Mesodermal cell (in vitro differentiated cells): Measurements from ENCODE around the gene DPEP1.
A peak's percentile ranks its signal among the peaks of the same experiment; 100 is the strongest.
"Not testable (repeated sequence)": the region's sequence is repeated elsewhere in the genome, so short reads cannot be mapped to it uniquely, and the experiment has no call there.

Experiments
- H3K27ac ChIP-seq: 2 replicates; pipeline ENCODE4 v1.7.0; 2013; ENCODE audit warnings: mild to moderate bottlenecking, low read depth, low read length, moderate library complexity; ENCODE audit not compliant: severe bottlenecking
- H3K36me3 ChIP-seq: 2 replicates; pipeline ENCODE4 v1.7.1; 2013; ENCODE audit warnings: mild to moderate bottlenecking, low read length, moderate library complexity; ENCODE audit not compliant: control insufficient read depth, insufficient read depth
- H3K4me1 ChIP-seq: one replicate; pipeline ENCODE4 v1.7.1; 2013; ENCODE audit warnings: mild to moderate bottlenecking, low read length; ENCODE audit not compliant: insufficient read depth, control insufficient read depth, poor library complexity, severe bottlenecking
- H3K4me3 ChIP-seq: 2 replicates; pipeline ENCODE4 v1.7.0; 2013; ENCODE audit warnings: low read length, control low read depth, mild to moderate bottlenecking; ENCODE audit not compliant: insufficient read depth, poor library complexity, severe bottlenecking; ENCODE audit errors: extremely low read depth
- H3K9me3 ChIP-seq: 2 replicates; pipeline ENCODE4 v1.7.1; 2013; ENCODE audit warnings: mild to moderate bottlenecking, low read length, moderate library complexity; ENCODE audit not compliant: control insufficient read depth
- WGBS, 2 experiments: methylation state at CpG; one replicate each; pipeline ENCODE4 v1.1.5; 2013; ENCODE audit warnings: missing lambda C conversion rate in 2 of 2; ENCODE audit not compliant: insufficient coverage in 2 of 2; 5-methylcytosine and 5-hydroxymethylcytosine counted together

The DPEP1 gene

DNA sequence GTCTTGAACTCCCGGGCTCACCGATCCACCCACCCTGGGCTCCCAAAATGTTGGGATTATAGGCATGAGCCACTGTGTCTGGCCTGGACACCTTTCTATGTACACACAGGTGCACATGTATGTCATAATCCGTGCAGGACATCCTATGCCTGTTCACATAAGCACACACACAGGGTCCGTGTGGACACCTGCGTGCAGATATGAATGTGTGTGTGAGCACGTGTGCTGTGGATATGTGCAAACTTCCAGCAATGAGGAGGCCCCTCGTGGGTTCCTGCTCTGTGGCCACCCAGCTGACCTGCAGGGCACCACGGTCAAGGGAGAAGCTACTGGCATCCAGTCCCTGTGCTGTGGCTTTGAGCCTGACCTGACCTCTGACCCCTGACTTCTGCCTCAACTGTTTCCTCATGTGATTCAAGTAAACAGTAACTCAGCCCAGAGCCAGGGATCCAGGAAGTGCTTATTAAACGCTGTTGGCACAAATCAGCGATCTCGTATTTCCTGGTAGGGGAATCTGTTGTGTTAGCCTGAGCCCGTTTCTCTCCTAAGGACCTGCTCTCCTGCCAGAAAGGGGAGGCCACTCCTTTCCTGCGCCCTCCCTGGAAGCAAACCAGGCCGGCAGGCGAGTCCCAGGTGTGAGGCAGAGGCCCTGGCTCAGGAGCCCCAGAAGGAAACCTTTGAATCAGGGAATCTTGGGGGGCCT is 31.4 kb upstream of the DPEP1 start:
- Histone ChIP-seq H3K9me3 (no peaks in the 10 kb centered on the region), H3K27ac (peak overlapping the region; percentile 45), H3K4me1 (peaks cover 19% of the 10 kb centered on the region), H3K36me3 (no peaks in the 10 kb centered on the region), H3K4me3 (no peak overlapping the region)
- 77 to 80% methylated on average over 11 to 13 of the region's 15 CpGs for WGBS, 2 experiments

- Histone ChIP-seq H3K27ac (no peak overlapping the region), H3K4me3 (no peak overlapping the region), H3K9me3 (no peaks in the 10 kb centered on the region), H3K4me1 (peaks cover 19% of the 10 kb centered on the region), H3K36me3 (no peaks in the 10 kb centered on the region)
- 96 to 97% methylated on average over 9 to 17 of the region's 19 CpGs for WGBS, 2 experiments
Observed at GRCh38 chr16:89582614-89583196, 30.7 kb upstream of the DPEP1 start.

GRCh38 chr16:89583197-89583894 is 30.1 kb upstream of the DPEP1 start:
- WGBS, 2 experiments = 88 to 91% methylated on average over 27 to 28 of the region's 36 CpGs
- no peaks in the 10 kb centered on the region for H3K36me3 ChIP-seq
- no peak overlapping the region for H3K4me3 ChIP-seq
- H3K9me3 ChIP-seq = no peaks in the 10 kb centered on the region
- peaks cover 19% of the 10 kb centered on the region for H3K4me1 ChIP-seq
- H3K27ac ChIP-seq = no peak overlapping the region

DNA sequence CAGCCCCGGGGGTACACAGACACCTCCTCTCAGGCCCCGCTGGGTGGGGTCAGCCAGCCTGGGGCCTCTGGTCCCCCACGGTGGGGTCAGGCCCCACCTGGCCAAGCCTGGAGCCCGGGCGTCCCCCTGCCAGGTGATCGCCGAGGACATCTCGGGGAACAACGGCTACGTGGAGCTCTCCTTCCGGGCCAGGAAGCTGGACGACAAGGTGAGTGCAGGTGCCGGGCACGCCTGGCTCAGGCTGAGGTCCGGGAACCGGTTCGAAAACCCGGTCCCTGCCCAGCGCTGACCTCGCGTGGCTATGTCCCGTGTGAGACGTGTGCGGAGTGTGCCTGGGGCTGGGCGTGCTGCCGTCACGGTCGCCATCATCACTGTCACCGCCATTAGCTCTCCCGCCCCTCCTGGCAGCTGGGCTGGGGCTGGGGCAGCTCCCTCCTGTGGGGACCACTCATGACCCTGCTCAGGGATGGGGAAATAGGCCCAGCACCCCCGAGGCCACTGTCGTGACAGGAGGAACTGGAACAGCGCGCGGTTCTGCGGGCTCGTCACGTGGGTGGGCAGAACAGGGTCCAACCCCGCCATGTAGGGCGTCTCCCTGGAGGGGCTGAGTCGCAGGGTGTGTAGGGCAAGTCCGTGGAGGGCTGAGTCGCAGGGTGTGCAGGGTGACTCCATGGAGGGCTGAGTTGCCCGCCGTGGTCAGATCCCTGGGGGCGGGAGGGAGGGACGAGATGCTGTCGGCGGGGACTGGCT is 29.4 kb upstream of the DPEP1 start:
- peaks cover 19% of the 10 kb centered on the region for H3K4me1 ChIP-seq
- WGBS, 2 experiments = 92 to 95% methylated on average over 45 to 49 of the region's 49 CpGs
- H3K4me3 ChIP-seq = no peak overlapping the region
- H3K27ac ChIP-seq = no peak overlapping the region
- H3K36me3 ChIP-seq = no peaks in the 10 kb centered on the region
- H3K9me3 ChIP-seq = no peaks in the 10 kb centered on the region

DNA sequence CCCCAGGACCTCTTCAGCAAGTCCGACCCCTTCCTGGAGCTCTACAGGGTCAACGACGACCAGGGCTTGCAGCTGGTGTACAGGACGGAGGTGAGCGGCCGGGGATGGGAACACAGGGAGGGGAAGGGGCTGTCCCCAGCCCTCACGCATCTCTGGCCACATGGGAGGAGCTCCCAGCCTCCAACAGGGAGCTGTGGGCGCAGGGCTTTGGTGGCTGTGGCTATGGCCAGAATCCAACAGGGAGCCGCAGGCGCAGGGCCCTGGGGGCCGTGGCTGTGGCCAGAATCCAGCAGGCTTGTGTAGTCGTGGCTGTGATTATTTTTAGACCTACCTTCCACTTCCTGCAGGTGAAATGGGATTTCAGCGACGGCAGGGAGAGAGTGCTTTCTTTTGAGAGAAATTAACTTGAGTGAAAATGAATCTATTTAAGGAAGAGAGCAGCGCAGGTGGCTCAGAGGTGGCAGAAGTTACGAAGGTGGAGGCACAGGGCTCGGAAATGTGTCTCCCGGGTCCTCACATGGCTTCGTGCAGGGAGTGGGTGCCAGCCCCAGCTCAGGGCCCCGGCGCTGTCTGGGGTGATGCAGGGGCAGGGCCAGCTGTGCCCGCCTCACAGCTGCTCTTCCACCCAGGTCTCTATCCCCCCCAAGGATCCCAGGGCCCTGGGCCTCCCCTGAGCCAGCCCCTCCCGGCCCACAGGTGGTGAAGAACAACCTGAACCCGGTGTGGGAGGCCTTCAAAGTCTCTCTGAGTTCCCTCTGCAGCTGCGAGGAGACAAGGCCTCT is 28.5 kb upstream of the DPEP1 start:
- Histone ChIP-seq H3K36me3 (no peaks in the 10 kb centered on the region), H3K9me3 (no peaks in the 10 kb centered on the region), H3K27ac (no peak overlapping the region), H3K4me1 (peaks cover 19% of the 10 kb centered on the region), H3K4me3 (no peak overlapping the region)
- 87% methylated on average over 15 to 17 of the region's 25 CpGs for WGBS, 2 experiments

GRCh38 chr16:89586218-89586617 is 27.2 kb upstream of the DPEP1 start:
- Histone ChIP-seq H3K4me1 (peaks cover 19% of the 10 kb centered on the region), H3K9me3 (no peaks in the 10 kb centered on the region), H3K36me3 (no peaks in the 10 kb centered on the region), H3K4me3 (no peak overlapping the region), H3K27ac (no peak overlapping the region)
- WGBS, 2 experiments = 93 to 100% methylated on average over 2 of the region's 7 CpGs

DNA sequence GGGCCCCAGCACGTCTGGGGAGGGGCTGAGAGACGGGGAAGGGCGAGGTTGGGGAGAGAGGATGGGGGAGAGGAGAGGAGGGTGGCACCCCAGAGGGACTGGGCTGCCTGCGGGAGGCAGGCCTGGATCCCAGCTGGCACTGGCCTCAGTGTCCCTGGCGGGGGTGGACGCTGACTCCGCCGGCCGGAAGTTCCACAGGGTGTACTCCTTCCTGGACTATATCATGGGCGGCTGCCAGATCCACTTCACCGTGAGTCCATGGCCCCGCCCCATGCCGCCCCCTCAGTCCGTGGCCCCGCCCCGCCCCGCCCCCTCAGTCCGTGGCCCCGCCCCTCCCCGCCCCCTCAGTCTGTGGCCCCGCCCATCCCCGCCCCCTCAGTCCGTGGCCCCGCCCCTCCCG is 26.6 kb upstream of the DPEP1 start:
- Histone ChIP-seq H3K27ac (no peak overlapping the region), H3K36me3 (no peaks in the 10 kb centered on the region), H3K4me1 (peaks cover 13% of the 10 kb centered on the region), H3K9me3 (no peaks in the 10 kb centered on the region), H3K4me3 (no peak overlapping the region)
- 93 to 100% methylated on average over 5 to 10 of the region's 25 CpGs for WGBS, 2 experiments

DNA sequence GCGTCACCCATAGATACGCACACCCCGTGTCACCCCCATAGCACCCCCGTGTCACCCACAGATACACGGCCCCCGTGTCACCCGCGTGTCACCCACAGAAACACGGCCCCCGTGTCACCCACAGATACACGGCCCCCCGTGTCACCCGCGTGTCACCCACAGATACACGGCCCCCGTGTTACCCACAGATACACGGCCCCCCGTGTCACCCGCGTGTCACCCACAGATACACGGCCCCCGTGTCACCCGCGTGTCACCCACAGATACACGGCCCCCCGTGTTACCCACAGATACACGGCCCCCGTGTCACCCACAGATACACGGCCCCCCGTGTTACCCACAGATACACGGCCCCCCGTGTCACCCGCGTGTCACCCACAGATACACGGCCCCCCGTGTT is 25.8 kb upstream of the DPEP1 start:
- WGBS, 2 experiments = 97% methylated on average over 6 of the region's 36 CpGs; no CpG with 5 or more reads in 1 of the 2 experiments
- H3K27ac ChIP-seq, H3K4me1 ChIP-seq, H3K9me3 ChIP-seq, H3K4me3 ChIP-seq, H3K36me3 ChIP-seq: not testable (repeated sequence)

- 94 to 97% methylated on average over 15 to 24 of the region's 26 CpGs for WGBS, 2 experiments
- Histone ChIP-seq H3K9me3 (no peaks in the 10 kb centered on the region), H3K4me3 (no peak overlapping the region), H3K27ac (no peak overlapping the region), H3K36me3 (no peaks in the 10 kb centered on the region), H3K4me1 (peaks cover 6% of the 10 kb centered on the region)
Observed at GRCh38 chr16:89588413-89589109, 24.9 kb upstream of the DPEP1 start.
